Skeletal muscle satellite cell (primary cell): ENCODE data around the gene WT1. TPM values are rescaled to one million over a fixed set of nuclear protein-coding genes. Genes with fewer than 3 reads are reported as not detected.
"Not testable (repeated sequence)": the region's sequence is repeated elsewhere in the genome, so short reads cannot be mapped to it uniquely, and the experiment has no call there.

Experiments used
- H3K27me3 ChIP-seq: 2 replicates; pipeline ENCODE4 v1.7.0; 2013; ENCODE audit warnings: low read length; ENCODE audit not compliant: control insufficient read depth, insufficient read depth
- H3K36me3 ChIP-seq: 2 replicates; pipeline ENCODE4 v1.7.0; 2013; ENCODE audit warnings: mild to moderate bottlenecking, control low read depth, low read length; ENCODE audit not compliant: insufficient read depth
- H3K4me1 ChIP-seq: 2 replicates; pipeline ENCODE4 v1.7.0; 2013; ENCODE audit warnings: low read length; ENCODE audit not compliant: control insufficient read depth, insufficient read depth
- H3K4me2 ChIP-seq: 2 replicates; pipeline ENCODE4 v1.7.0; 2013; ENCODE audit warnings: mild to moderate bottlenecking, low read length
- H3K4me3 ChIP-seq: 2 replicates; pipeline ENCODE4 v1.7.0; 2013; ENCODE audit warnings: low read length
- H3K9ac ChIP-seq: 2 replicates; pipeline ENCODE4 v1.7.0; 2013; ENCODE audit warnings: mild to moderate bottlenecking, low read depth, low read length, moderate library complexity
- H3K9me3 ChIP-seq: replicated peaks from 2 replicates; pipeline ENCODE4 v1.7.0; 2013; ENCODE audit warnings: mild to moderate bottlenecking, control low read depth, low read length
- total RNA-seq: library from RNA; depleted of rRNA; stranded (reverse); fragments of >200 nt; gene quantifications from 2 replicates; pipeline ENCODE4 v1.2.3, GENCODE V29; 2012; rRNA removed

WT1 gene
- total RNA-seq = not detected in 2 replicates

DNA sequence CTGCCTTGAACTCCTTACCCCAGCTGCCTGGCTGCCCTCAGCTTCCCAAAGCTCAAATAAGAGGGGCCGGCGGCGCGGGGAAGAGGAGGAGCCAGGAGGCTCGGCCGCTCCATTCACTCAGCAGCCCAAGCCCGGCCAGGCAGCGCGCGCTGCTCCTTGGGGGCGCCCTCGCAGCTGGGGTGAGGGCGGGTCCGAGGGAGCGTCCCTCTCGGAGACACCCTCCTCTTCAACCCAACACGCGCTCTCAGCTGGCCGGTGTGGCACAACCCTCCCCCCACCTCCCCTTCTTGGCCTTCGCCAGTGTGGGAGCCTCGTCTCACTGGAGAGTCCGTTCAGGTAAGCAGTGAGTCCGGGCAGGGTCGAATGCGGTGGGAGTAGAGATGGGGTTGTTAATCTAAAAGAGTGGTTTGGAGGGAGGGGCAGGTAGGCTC is at the start of gene WT1:
Gene WT1 (minus strand): TSS at position 29 of the 431 bp plus-strand sequence.
- H3K36me3 ChIP-seq = no peaks in the 10 kb centered on the region
- H3K4me3 ChIP-seq = no peak within 1 kb of the TSS
- H3K9me3 ChIP-seq = no peaks in the 10 kb centered on the region
- no peak within 1 kb of the TSS for H3K4me2 ChIP-seq
- no peaks in the 10 kb centered on the region for H3K4me1 ChIP-seq
- peaks cover 95% of the 10 kb centered on the region for H3K27me3 ChIP-seq
- H3K9ac ChIP-seq = no peak within 1 kb of the TSS

GRCh38 chr11:32479291-32479690 is 44.0 kb upstream of the WT1 start:
- no peaks in the 10 kb centered on the region for H3K36me3 ChIP-seq
- no peak overlapping the region for H3K4me2 ChIP-seq

GRCh38 chr11:32478277-32478731 is 43.0 kb upstream of the WT1 start:
- no peak overlapping the region for H3K9ac ChIP-seq
- no peak overlapping the region for H3K4me3 ChIP-seq
- no peaks in the 10 kb centered on the region for H3K27me3 ChIP-seq
- no peaks in the 10 kb centered on the region for H3K9me3 ChIP-seq
- no peaks in the 10 kb centered on the region for H3K4me1 ChIP-seq
- no peaks in the 10 kb centered on the region for H3K36me3 ChIP-seq
- H3K4me2 ChIP-seq = no peak overlapping the region

More at GRCh38 chr11:32479291-32479690, 44.0 kb upstream of the WT1 start:
- no peaks in the 10 kb centered on the region for H3K9me3 ChIP-seq
- H3K4me3 ChIP-seq = no peak overlapping the region
- no peak overlapping the region for H3K9ac ChIP-seq
- no peaks in the 10 kb centered on the region for H3K4me1 ChIP-seq
- no peaks in the 10 kb centered on the region for H3K27me3 ChIP-seq

GRCh38 chr11:32473282-32473909 is 38.1 kb upstream of the WT1 start:
- H3K4me1 ChIP-seq = no peaks in the 10 kb centered on the region
- H3K4me2 ChIP-seq = no peak overlapping the region
- H3K9me3 ChIP-seq = no peaks in the 10 kb centered on the region
- no peak overlapping the region for H3K4me3 ChIP-seq
- no peaks in the 10 kb centered on the region for H3K36me3 ChIP-seq
- no peaks in the 10 kb centered on the region for H3K27me3 ChIP-seq
- no peak overlapping the region for H3K9ac ChIP-seq

DNA sequence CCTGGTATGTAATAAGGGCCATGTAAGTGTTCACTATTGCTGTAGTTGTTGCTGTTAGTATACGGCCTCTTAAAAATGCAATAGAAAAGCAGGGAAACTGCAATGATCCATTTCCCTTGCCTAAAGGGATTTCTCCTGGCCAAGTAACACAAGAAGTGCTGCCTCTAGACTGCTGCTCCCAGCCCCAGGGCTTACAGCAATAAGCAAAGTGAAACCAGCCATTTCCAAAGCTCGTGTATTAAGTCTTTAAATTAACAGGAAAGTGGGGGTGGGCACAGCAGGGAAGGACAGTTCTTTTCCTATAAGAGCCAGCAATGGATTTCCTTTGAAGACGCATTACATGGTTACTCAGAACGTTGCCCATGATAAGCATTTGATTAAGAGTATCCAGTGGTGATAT is 36.9 kb upstream of the WT1 start:
- Histone ChIP-seq H3K4me2 (no peak overlapping the region), H3K4me1 (no peaks in the 10 kb centered on the region), H3K27me3 (no peaks in the 10 kb centered on the region), H3K9ac (no peak overlapping the region), H3K9me3 (no peaks in the 10 kb centered on the region), H3K36me3 (no peaks in the 10 kb centered on the region), H3K4me3 (no peak overlapping the region)

DNA sequence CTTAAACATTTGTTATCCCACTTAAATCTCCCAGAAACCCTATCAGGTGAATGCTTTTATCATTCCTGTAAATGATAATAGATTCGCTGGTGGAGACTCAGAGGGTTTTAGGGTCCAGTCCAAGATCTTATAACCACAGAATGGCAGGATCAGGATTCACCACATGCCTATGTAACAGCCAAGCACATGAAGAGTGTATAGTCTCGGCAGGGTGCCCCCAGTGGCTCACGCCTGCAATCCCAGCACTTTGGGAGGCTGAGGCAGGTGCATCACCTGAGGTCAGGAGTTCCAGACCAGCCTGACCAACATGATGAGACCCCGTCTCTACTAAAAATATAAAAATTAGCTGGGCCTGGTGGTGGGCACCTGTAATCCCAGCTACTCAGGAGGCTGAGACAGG is 36.2 kb upstream of the WT1 start:
- not testable (repeated sequence) for H3K4me3 ChIP-seq, H3K36me3 ChIP-seq, H3K9me3 ChIP-seq, H3K4me2 ChIP-seq, H3K9ac ChIP-seq, H3K27me3 ChIP-seq, H3K4me1 ChIP-seq

GRCh38 chr11:32469791-32470190 is 34.5 kb upstream of the WT1 start:
- H3K4me2 ChIP-seq = no peak overlapping the region
- H3K36me3 ChIP-seq = no peaks in the 10 kb centered on the region
- H3K27me3 ChIP-seq = no peaks in the 10 kb centered on the region
- H3K4me3 ChIP-seq = no peak overlapping the region
- H3K9me3 ChIP-seq = no peaks in the 10 kb centered on the region
- H3K9ac ChIP-seq = no peak overlapping the region
- no peaks in the 10 kb centered on the region for H3K4me1 ChIP-seq

DNA sequence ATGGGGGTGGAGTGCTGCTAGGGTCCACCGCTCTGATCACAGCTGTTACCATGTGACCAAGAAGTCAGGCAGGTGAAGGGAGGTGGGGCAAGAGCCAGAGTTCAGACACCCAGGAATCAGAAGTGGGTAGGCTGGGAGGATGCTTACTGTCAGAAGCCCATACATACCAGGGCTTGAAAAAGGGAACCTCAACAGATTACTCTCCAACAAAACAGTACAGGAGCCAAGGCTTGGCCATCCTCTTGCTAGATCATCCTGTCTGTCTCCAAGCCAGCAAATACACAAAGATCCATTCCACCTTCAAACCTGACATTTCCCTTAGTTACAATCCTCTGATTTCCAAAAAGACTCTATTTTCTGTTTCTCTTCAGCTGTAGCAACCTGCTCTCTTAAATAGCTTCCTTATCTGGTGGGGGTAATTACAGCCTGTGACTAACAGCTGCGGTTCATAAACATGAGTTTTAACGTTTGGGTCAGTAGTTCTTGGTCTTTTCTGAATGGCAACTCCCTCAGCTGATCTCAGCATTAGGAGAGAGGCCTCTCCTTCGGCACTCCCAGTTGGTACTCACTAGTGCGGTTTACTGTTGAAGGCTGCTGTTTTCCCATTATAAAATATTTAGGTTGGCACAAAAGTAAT is 31.1 kb upstream of the WT1 start:
- Histone ChIP-seq H3K4me1 (no peaks in the 10 kb centered on the region), H3K9ac (no peak overlapping the region), H3K36me3 (no peaks in the 10 kb centered on the region), H3K27me3 (no peaks in the 10 kb centered on the region), H3K9me3 (no peaks in the 10 kb centered on the region), H3K4me2 (no peak overlapping the region), H3K4me3 (no peak overlapping the region)

DNA sequence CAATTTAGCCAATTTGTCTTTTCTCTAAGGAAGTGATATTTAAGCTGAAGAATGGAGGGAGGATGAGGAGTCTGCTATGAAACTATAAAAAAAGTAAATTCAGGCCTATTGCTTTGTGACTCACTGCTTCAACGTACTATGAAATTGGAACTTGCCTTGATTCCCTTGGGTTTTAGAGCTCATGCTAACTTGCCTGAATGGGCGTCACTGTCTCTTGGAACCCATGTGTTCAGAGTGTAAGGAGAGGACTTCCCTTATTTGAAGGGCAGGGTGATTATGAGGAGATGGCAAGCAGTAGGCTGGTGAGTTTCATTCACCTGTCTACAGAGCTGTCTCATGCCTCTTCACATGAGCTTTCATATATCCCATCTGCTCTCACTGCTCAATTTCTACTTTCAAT is 28.7 kb upstream of the WT1 start:
- H3K27me3 ChIP-seq = no peaks in the 10 kb centered on the region
- H3K4me1 ChIP-seq = no peaks in the 10 kb centered on the region
- H3K9ac ChIP-seq = no peak overlapping the region
- H3K4me3 ChIP-seq = no peak overlapping the region
- no peak overlapping the region for H3K4me2 ChIP-seq
- H3K36me3 ChIP-seq = no peaks in the 10 kb centered on the region
- H3K9me3 ChIP-seq = no peaks in the 10 kb centered on the region

DNA sequence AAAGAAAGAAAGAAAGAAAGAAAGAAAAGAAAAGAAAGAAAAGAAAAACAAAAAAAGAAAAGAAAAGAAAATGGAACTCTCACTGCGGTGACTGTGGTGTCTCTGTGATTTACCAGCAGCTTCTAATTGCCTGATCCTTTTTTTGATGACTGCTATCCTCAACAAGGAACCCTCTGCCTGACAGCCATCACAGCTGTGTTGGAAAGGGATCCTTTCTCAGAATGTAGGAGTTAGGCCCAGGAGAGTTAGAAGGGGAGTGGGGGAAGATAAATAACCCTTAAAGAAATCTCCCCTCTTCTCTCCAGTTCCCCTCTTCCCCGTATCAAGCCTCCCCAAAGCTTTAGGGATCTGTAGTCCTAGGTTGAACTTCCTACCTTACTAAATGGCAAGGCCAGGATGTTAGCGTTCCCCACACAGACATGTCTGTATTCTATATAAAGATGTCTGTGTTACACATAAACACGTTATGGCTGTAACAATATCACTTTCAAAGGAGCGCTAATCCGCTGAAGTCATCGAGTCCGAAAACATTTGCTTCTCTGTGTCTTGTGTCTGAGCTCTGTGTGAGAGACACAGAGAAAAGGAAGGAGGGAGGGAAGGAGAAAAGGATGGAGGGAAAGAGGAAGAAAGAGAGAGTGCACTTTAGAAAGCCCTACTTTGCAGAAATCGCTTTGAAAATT is 26.8 kb upstream of the WT1 start:
- Histone ChIP-seq H3K9me3 (no peaks in the 10 kb centered on the region), H3K27me3 (no peaks in the 10 kb centered on the region), H3K4me2 (no peak overlapping the region), H3K4me1 (no peaks in the 10 kb centered on the region), H3K9ac (no peak overlapping the region), H3K36me3 (no peaks in the 10 kb centered on the region), H3K4me3 (no peak overlapping the region)

GRCh38 chr11:32456864-32457263 is 21.5 kb upstream of the WT1 start:
- no peaks in the 10 kb centered on the region for H3K27me3 ChIP-seq
- H3K4me1 ChIP-seq = no peaks in the 10 kb centered on the region
- no peaks in the 10 kb centered on the region for H3K36me3 ChIP-seq
- no peak overlapping the region for H3K9ac ChIP-seq
- no peak overlapping the region for H3K4me3 ChIP-seq
- H3K4me2 ChIP-seq = no peak overlapping the region
- no peaks in the 10 kb centered on the region for H3K9me3 ChIP-seq
